K562 (cell line): ENCODE measurements around the gene C1QTNF2. TPM values are rescaled to one million over a fixed set of nuclear protein-coding genes. Genes with fewer than 3 reads are reported as not detected.
A peak's percentile ranks its signal among the peaks of the same experiment; 100 is the strongest.

Experiments
- AFF4 ChIP-seq: sonication (generic); formaldehyde crosslinking; IDR thresholded peaks from 2 replicates; pipeline ENCODE4 v1.8.0; 2023; ENCODE audit warnings: mild to moderate bottlenecking, missing genetic modification reagents
- ATF7 ChIP-seq: fragments of 450-650 bp; IDR thresholded peaks from 2 replicates; pipeline ENCODE4 v1.7.1; 2014; ENCODE audit warnings: mild to moderate bottlenecking, moderate library complexity
- BRCA1 ChIP-seq, 2 experiments: fragments of 450-650 bp in 1 of 2; sonication (generic) in 1 of 2; formaldehyde crosslinking in 1 of 2; IDR thresholded peaks; 2 replicates each; pipeline versions ENCODE4 v1.5.0 to v1.6.1; 2017 to 2020; ENCODE audit warnings: mild to moderate bottlenecking in 1 of 2, missing genetic modification reagents in 1 of 2
- LCOR ChIP-seq: sonication (generic); formaldehyde crosslinking; IDR thresholded peaks from 2 replicates; pipeline ENCODE4 v1.8.0; 2022; ENCODE audit warnings: mild to moderate bottlenecking, missing genetic modification reagents
- POU5F1 ChIP-seq: fragments of 150-350 bp; IDR thresholded peaks from 2 replicates; pipeline ENCODE4 v1.6.1; 2014; ENCODE audit warnings: borderline replicate concordance, low read length, low read depth, mild to moderate bottlenecking; ENCODE audit not compliant: partially characterized antibody
- PRDM10 ChIP-seq: fragments of 450-650 bp; IDR thresholded peaks from 2 replicates; pipeline ENCODE4 v1.6.1; 2018; ENCODE audit not compliant: partially characterized antibody
- RBM15 ChIP-seq: fragments of 200-400 bp; formaldehyde crosslinking; IDR thresholded peaks from 2 replicates; pipeline ENCODE4 v1.6.1; 2018; ENCODE audit warnings: mild to moderate bottlenecking, low read length, moderate library complexity; ENCODE audit not compliant: insufficient read depth
- RNF2 ChIP-seq: sonication (generic); IDR thresholded peaks from 2 replicates; pipeline ENCODE4 v1.6.1; 2016
- SAP30 ChIP-seq: fragments of 200-600 bp; sonication (generic); IDR thresholded peaks from 2 replicates; pipeline ENCODE4 v1.6.1; 2012; ENCODE audit warnings: borderline replicate concordance, low read depth, mild to moderate bottlenecking, moderate library complexity, low read length, control low read depth, inconsistent platforms; ENCODE audit not compliant: insufficient read depth, poor library complexity, severe bottlenecking
- SMARCE1 ChIP-seq: fragments of 450-650 bp; IDR thresholded peaks from 2 replicates; pipeline ENCODE4 v1.7.1; 2016; ENCODE audit warnings: mild to moderate bottlenecking
- SMC3 ChIP-seq: conservative IDR thresholded peaks from 2 replicates; pipeline ENCODE4 v1.6.1; 2011; ENCODE audit warnings: low read depth, low read length, improper control_type of control experiment; ENCODE audit not compliant: insufficient read depth
- TRIM28 ChIP-seq: fragments of 450-650 bp; IDR thresholded peaks from 2 replicates; pipeline ENCODE4 v1.6.1; 2017
- XRCC4 ChIP-seq: IDR thresholded peaks from one replicate; pipeline ENCODE4 v1.6.1; 2011; ENCODE audit not compliant: insufficient read depth, insufficient read length; ENCODE audit errors: extremely low read depth
- ZNF584 ChIP-seq: fragments of 200-800 bp; sonication (Bioruptor generic); IDR thresholded peaks from 2 replicates; pipeline ENCODE4 v1.6.1; 2016; ENCODE audit warnings: low read depth, mild to moderate bottlenecking, missing genetic modification characterization, missing compliant biosample characterization
- polyA plus RNA-seq, 8 experiments: library from polyadenylated mRNA; depleted of rRNA in 4 of 8; stranded (reverse) in 5 of 8; unstranded in 3 of 8; fragments of >200 nt; fragmentation: Nextera tagmentation in 2 of 8; fragmentation: Illumina TruSeq in 1 of 8; extraction: Ambion mirVana in 2 of 8; extraction: Trizol in 1 of 8; gene quantifications; 2 replicates each; pipeline versions ENCODE4 v1.2.1 to v1.2.3, GENCODE V29; 2011 to 2014; ENCODE audit warnings: inconsistent platforms in 1 of 8, missing spikeins in 1 of 8
- total RNA-seq, 7 experiments: library from RNA; depleted of rRNA in 6 of 7; stranded (reverse); fragments of >200 nt in 6 of 7; fragmentation: Illumina TruSeq in 2 of 7; extraction: Trizol in 2 of 7; gene quantifications; 2 replicates each; pipeline versions ENCODE4 v1.2.1 to v1.2.3, GENCODE V29; 2011 to 2021; ENCODE audit warnings: low replicate concordance in 1 of 7
- TF ChIP-seq, protein P1 (sequence below): fragments of 200-800 bp; sonication (Bioruptor generic); IDR thresholded peaks from 2 replicates; pipeline ENCODE4 v1.6.1; 2017; ENCODE audit warnings: missing genetic modification characterization, missing compliant biosample characterization
- TF ChIP-seq, protein P2 (sequence below), 2 experiments: fragments of 250-450 bp in 1 of 2; fragments of 450-650 bp in 1 of 2; sonication (Bioruptor Pico) in 1 of 2; IDR thresholded peaks; 2 replicates each; pipeline versions ENCODE4 v1.6.1 to v1.8.0; 2016 to 2021; ENCODE audit warnings: mild to moderate bottlenecking in 2 of 2, moderate library complexity in 2 of 2, missing compliant biosample characterization in 1 of 2, missing genetic modification characterization in 1 of 2

Gene C1QTNF2
- total and polyA plus RNA-seq, 9 of the 15 experiments (the other 6 are each of a cell fraction or from before 2014, with no cell fraction given): not detected

DNA sequence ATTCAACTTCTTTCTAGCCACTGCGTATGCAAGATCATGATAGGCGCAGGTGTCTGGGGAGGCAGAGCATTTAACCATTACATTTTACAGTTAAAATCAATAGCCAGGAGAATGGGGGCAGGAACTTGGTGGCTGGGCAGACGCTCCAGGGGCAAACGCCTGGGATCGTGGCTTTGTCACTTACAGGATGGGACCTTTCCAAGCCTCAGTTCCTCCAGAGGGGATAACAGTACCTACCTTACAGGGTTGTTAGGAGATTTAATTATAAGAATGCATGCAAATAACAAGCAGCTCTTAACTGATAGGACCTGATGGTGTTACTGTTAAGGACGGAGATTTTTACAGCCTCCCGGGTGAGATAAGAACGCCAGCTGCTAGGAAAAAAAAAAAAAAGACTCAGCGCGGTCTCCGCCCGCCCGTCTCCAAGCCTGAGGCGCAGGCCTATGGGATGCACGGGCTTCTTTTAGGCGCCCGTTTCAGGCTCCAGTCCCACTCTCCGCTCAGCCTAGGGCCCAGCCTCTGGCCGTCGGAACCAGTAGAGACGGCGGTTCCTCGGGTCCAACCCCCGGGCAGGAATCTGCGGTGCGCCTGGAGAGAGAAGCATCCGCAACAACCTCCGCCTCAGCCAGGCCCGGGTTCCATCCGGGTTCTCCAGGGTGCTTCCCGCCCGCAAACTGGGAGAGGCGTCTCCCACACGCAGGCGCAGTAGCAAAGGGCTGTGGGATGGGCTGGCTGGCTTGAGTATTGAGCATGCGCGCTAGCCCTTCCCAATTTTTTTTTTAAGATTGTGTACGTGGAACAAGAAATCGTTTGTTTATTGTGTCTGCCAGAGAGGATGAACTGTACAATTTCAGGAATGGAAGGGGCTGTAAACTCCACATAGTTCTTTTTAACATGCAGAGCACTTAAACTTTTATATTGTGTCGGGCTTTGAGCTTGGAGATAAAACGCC is 29.3 kb upstream of the C1QTNF2 start, which contains the start of gene FAM200C (continued):
- TF ChIP-seq AFF4 (CRISPR knock-in tag) (no peak), RBM15 (no peak), ATF7 (peak; percentile 30; the same call in 1 of the 2 replicates), SAP30 (no peak), RNF2 (no peak), XRCC4 (no peak), TRIM28 (no peak), PRDM10 (peak; percentile 12), ZNF584 (CRISPR knock-in tag) (no peak), POU5F1 (no peak), SMARCE1 (peak; percentile 50), BRCA1 (IDR thresholded peaks at IDR 0.05) (no peak), BRCA1 (CRISPR knock-in tag; IDR thresholded peaks at IDR 0.05) (no peak), LCOR (CRISPR knock-in tag) (peak; percentile 57), SMC3 (no peak)
- TF ChIP-seq, protein P1, sequence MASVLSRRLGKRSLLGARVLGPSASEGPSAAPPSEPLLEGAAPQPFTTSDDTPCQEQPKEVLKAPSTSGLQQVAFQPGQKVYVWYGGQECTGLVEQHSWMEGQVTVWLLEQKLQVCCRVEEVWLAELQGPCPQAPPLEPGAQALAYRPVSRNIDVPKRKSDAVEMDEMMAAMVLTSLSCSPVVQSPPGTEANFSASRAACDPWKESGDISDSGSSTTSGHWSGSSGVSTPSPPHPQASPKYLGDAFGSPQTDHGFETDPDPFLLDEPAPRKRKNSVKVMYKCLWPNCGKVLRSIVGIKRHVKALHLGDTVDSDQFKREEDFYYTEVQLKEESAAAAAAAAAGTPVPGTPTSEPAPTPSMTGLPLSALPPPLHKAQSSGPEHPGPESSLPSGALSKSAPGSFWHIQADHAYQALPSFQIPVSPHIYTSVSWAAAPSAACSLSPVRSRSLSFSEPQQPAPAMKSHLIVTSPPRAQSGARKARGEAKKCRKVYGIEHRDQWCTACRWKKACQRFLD (CRISPR knock-in tag): peak; percentile 52; the same call in 1 of the 2 replicates
- TF ChIP-seq, protein P2, sequence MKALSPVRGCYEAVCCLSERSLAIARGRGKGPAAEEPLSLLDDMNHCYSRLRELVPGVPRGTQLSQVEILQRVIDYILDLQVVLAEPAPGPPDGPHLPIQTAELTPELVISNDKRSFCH (CRISPR knock-in tag; IDR thresholded peaks at IDR 0.05): no peak
- TF ChIP-seq, protein P2 (tag; IDR thresholded peaks at IDR 0.05): 0 out of 2 replicates have a peak, but pooled peaks have one; percentile 67
